Skeletal muscle tissue (tissue), 4 donors: ENCODE results near the gene KIAA0040. TPM values are rescaled to one million over a fixed set of nuclear protein-coding genes. Genes with fewer than 3 reads are reported as not detected.

ENCODE experiments used
- H3K27ac ChIP-seq: one replicate; pipeline ENCODE4 v1.7.0; 2013; ENCODE audit warnings: mild to moderate bottlenecking, low read depth, low read length, inconsistent platforms
- H3K27me3 ChIP-seq, 3 donors: one replicate each; pipeline ENCODE4 v1.7.0; 2013; ENCODE audit warnings: low read length in 3 of 3; ENCODE audit not compliant: control insufficient read depth in 3 of 3, insufficient read depth in 3 of 3
- H3K36me3 ChIP-seq, 3 donors: one replicate each; pipeline ENCODE4 v1.7.0; 2013; ENCODE audit warnings: low read length in 3 of 3; ENCODE audit not compliant: control insufficient read depth in 3 of 3, insufficient read depth in 3 of 3
- H3K4me1 ChIP-seq, 3 donors: one replicate each; pipeline ENCODE4 v1.7.0; 2013; ENCODE audit warnings: low read length in 3 of 3, mild to moderate bottlenecking in 3 of 3; ENCODE audit not compliant: control insufficient read depth in 3 of 3, insufficient read depth in 3 of 3
- H3K4me3 ChIP-seq, 3 donors: one replicate each; pipeline ENCODE4 v1.7.0; 2013; ENCODE audit warnings: low read length in 3 of 3
- H3K9ac ChIP-seq, 3 donors: one replicate each; pipeline ENCODE4 v1.7.0; 2013; ENCODE audit warnings: low read length in 3 of 3, mild to moderate bottlenecking in 3 of 3, moderate library complexity in 2 of 3, low read depth in 1 of 3
- H3K9me3 ChIP-seq, 3 donors: one replicate each; pipeline ENCODE4 v1.7.0; 2013; ENCODE audit warnings: low read length in 3 of 3; ENCODE audit not compliant: control insufficient read depth in 3 of 3
- total RNA-seq: library from RNA; depleted of rRNA; stranded (reverse); fragments of >200 nt; gene quantifications from one replicate; pipeline ENCODE4 v1.2.3, GENCODE V29; 2014
- donor health status: Osteomylitis.

The KIAA0040 gene
- total RNA-seq, 1 donor from 2014 or later = 5.2 TPM

- no peaks in the 10 kb centered on the region for H3K9me3 ChIP-seq
- H3K36me3 ChIP-seq = peaks cover 36 to 57% (median 55%) of the 10 kb centered on the region in 3 donors
Observed at GRCh38 chr1:175163702-175164101, 28.9 kb downstream of the KIAA0040 start.

GRCh38 chr1:175162955-175163354 is 29.6 kb downstream of the KIAA0040 start:
- Histone ChIP-seq H3K4me1 (no peaks in the 10 kb centered on the region), H3K9ac (no peak overlapping the region), H3K9me3 (no peaks in the 10 kb centered on the region), H3K4me3 (no peak overlapping the region), H3K27ac (no peak overlapping the region), H3K36me3 (peaks cover 33 to 57% (median 55%) of the 10 kb centered on the region in 3 donors), H3K27me3 (no peaks in the 10 kb centered on the region)

More at GRCh38 chr1:175163702-175164101, 28.9 kb downstream of the KIAA0040 start:
- H3K9ac ChIP-seq = no peak overlapping the region
- H3K27ac ChIP-seq = no peak overlapping the region
- no peaks in the 10 kb centered on the region for H3K27me3 ChIP-seq
- H3K4me3 ChIP-seq = no peak overlapping the region
- H3K4me1 ChIP-seq = no peaks in the 10 kb centered on the region

- H3K36me3 ChIP-seq = peaks cover 17 to 34% (median 30%) of the 10 kb centered on the region in 3 donors
- H3K9ac ChIP-seq = no peak overlapping the region
- H3K4me3 ChIP-seq = no peak overlapping the region
- peaks cover 0 to 3% (median 0%) of the 10 kb centered on the region in 3 donors for H3K27me3 ChIP-seq
- H3K27ac ChIP-seq = no peak overlapping the region
- H3K4me1 ChIP-seq = peaks cover 0 to 4% (median 2%) of the 10 kb centered on the region in 3 donors
- H3K9me3 ChIP-seq = no peaks in the 10 kb centered on the region
Observed at GRCh38 chr1:175158170-175158591, 34.4 kb downstream of the KIAA0040 start.

- Histone ChIP-seq H3K27ac (no peak overlapping the region), H3K36me3 (peaks cover 17 to 28% (median 27%) of the 10 kb centered on the region in 3 donors), H3K9ac (no peak overlapping the region), H3K4me3 (no peak overlapping the region), H3K27me3 (peaks cover 0 to 3% (median 0%) of the 10 kb centered on the region in 3 donors), H3K4me1 (peaks cover 0 to 5% (median 2%) of the 10 kb centered on the region in 3 donors), H3K9me3 (no peaks in the 10 kb centered on the region)
Observed at GRCh38 chr1:175157200-175157599, 35.4 kb downstream of the KIAA0040 start.

- H3K36me3 ChIP-seq = peaks cover 14 to 20% (median 19%) of the 10 kb centered on the region in 3 donors
- no peak overlapping the region for H3K9ac ChIP-seq
- H3K27ac ChIP-seq = no peak overlapping the region
- no peak overlapping the region for H3K4me3 ChIP-seq
- H3K4me1 ChIP-seq = peaks cover 4 to 7% (median 6%) of the 10 kb centered on the region in 3 donors
- H3K27me3 ChIP-seq = peaks cover 0 to 3% (median 0%) of the 10 kb centered on the region in 3 donors
- no peaks in the 10 kb centered on the region for H3K9me3 ChIP-seq
Observed at GRCh38 chr1:175155936-175156335, 36.6 kb downstream of the KIAA0040 start.

GRCh38 chr1:175155473-175155856 is 37.1 kb downstream of the KIAA0040 start:
- H3K27me3 ChIP-seq = peaks cover 0 to 3% (median 0%) of the 10 kb centered on the region in 3 donors
- H3K9ac ChIP-seq = no peak overlapping the region
- H3K4me1 ChIP-seq = peaks cover 4 to 7% (median 6%) of the 10 kb centered on the region in 3 donors
- no peak overlapping the region for H3K4me3 ChIP-seq
- H3K9me3 ChIP-seq = no peaks in the 10 kb centered on the region
- H3K36me3 ChIP-seq = peaks cover 10 to 15% (median 15%) of the 10 kb centered on the region in 3 donors
- H3K27ac ChIP-seq = no peak overlapping the region

- Histone ChIP-seq H3K27me3 (peaks cover 0 to 3% (median 0%) of the 10 kb centered on the region in 3 donors), H3K27ac (no peak overlapping the region), H3K9ac (no peak overlapping the region), H3K4me1 (peaks cover 4 to 7% (median 6%) of the 10 kb centered on the region in 3 donors), H3K9me3 (no peaks in the 10 kb centered on the region), H3K36me3 (peaks cover 4 to 9% (median 9%) of the 10 kb centered on the region in 3 donors), H3K4me3 (no peak overlapping the region)
Observed at GRCh38 chr1:175154629-175155472, 37.7 kb downstream of the KIAA0040 start.

- Histone ChIP-seq H3K27me3 (peaks cover 0 to 3% (median 0%) of the 10 kb centered on the region in 3 donors), H3K4me1 (peaks cover 4 to 7% (median 6%) of the 10 kb centered on the region in 3 donors), H3K36me3 (no peaks in the 10 kb centered on the region), H3K4me3 (peak overlapping the region in 2 of 3 donors; percentile 18 to 50), H3K9me3 (no peaks in the 10 kb centered on the region), H3K9ac (no peak overlapping the region), H3K27ac (no peak overlapping the region)
Observed at GRCh38 chr1:175152006-175152652, 40.4 kb downstream of the KIAA0040 start.

GRCh38 chr1:175150596-175151319 is 41.8 kb downstream of the KIAA0040 start:
- H3K27me3 ChIP-seq = peaks cover 0 to 3% (median 0%) of the 10 kb centered on the region in 3 donors
- H3K4me3 ChIP-seq = no peak overlapping the region
- no peaks in the 10 kb centered on the region for H3K9me3 ChIP-seq
- H3K27ac ChIP-seq = no peak overlapping the region
- no peaks in the 10 kb centered on the region for H3K36me3 ChIP-seq
- H3K4me1 ChIP-seq = peaks cover 6 to 9% (median 7%) of the 10 kb centered on the region in 3 donors
- no peak overlapping the region for H3K9ac ChIP-seq
